Right ventricle myocardium superior (tissue), 1 donor: Measurements from ENCODE around the gene ARHGAP18. TPM values are rescaled to one million over a fixed set of nuclear protein-coding genes. Genes with fewer than 3 reads are reported as not detected.

Experiments
- ATAC-seq: fragments of 200-7000 bp; cut with Tn5 transposase; one replicate; pipeline ENCODE4 v1.9.1; 2020; ENCODE audit warnings: mild to moderate bottlenecking; ENCODE audit not compliant: poor library complexity
- DNase-seq: peaks from one replicate; pipeline ENCODE4 v3.0.0-alpha.2; 2020
- intact Hi-C: fragments of 100-400 bp; cut with DNase I; formaldehyde crosslinking; loops from one replicate; pipeline ENCODE4 v1.11.2; 2022
- total RNA-seq: library from RNA; stranded (reverse); fragmentation: NEBNext Ultra II Directional; extraction: Animal tissue kit (Norgen Biotek cat#: 25700); gene quantifications from one replicate; pipeline ENCODE4 v1.2.1, GENCODE V29; 2021
- donor health status: DM: no; HTN: yes; CAD: no; lungs with severe emphysema.

The ARHGAP18 gene
- total RNA-seq, 1 donor from 2014 or later: 7.9 TPM

DNA sequence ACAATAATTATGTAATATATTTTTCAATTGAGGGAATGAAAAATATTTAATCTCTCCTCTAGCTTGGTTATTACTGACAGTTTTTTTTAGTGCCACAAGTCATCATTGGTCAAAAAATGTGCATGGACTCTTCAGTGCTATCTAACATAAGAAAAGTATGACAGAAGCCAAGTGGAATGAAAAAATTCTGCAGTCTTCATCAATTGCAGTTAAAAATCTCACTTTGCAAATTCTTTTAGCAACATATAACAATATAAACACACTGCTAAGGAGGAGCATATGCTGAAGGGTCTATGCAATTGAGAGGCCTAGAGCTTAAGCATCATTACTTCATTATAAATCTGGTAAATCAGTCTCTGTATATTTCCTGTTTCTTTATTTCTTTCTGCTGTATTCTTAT, 175.1 kb downstream of the ARHGAP18 start:
- no peak for ATAC-seq
- intact Hi-C loops: no loop called here

More for the DNA sequence above, 175.1 kb downstream of the ARHGAP18 start:
- no peak for DNase-seq

Other genes with a start within 250 kb of the ARHGAP18 start
- not detected for gene TMEM244, start 151.1 kb upstream of the ARHGAP18 start, total RNA-seq